ENCODE results near the gene MAPK8IP3. TPM values are rescaled to one million over a fixed set of nuclear protein-coding genes. Genes with fewer than 3 reads are reported as not detected.

MAPK8IP3 gene, protein sequence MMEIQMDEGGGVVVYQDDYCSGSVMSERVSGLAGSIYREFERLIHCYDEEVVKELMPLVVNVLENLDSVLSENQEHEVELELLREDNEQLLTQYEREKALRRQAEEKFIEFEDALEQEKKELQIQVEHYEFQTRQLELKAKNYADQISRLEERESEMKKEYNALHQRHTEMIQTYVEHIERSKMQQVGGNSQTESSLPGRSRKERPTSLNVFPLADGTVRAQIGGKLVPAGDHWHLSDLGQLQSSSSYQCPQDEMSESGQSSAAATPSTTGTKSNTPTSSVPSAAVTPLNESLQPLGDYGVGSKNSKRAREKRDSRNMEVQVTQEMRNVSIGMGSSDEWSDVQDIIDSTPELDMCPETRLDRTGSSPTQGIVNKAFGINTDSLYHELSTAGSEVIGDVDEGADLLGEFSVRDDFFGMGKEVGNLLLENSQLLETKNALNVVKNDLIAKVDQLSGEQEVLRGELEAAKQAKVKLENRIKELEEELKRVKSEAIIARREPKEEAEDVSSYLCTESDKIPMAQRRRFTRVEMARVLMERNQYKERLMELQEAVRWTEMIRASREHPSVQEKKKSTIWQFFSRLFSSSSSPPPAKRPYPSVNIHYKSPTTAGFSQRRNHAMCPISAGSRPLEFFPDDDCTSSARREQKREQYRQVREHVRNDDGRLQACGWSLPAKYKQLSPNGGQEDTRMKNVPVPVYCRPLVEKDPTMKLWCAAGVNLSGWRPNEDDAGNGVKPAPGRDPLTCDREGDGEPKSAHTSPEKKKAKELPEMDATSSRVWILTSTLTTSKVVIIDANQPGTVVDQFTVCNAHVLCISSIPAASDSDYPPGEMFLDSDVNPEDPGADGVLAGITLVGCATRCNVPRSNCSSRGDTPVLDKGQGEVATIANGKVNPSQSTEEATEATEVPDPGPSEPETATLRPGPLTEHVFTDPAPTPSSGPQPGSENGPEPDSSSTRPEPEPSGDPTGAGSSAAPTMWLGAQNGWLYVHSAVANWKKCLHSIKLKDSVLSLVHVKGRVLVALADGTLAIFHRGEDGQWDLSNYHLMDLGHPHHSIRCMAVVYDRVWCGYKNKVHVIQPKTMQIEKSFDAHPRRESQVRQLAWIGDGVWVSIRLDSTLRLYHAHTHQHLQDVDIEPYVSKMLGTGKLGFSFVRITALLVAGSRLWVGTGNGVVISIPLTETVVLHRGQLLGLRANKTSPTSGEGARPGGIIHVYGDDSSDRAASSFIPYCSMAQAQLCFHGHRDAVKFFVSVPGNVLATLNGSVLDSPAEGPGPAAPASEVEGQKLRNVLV (N-terminal part only)
- 84.5 TPM for total RNA-seq

DNA sequence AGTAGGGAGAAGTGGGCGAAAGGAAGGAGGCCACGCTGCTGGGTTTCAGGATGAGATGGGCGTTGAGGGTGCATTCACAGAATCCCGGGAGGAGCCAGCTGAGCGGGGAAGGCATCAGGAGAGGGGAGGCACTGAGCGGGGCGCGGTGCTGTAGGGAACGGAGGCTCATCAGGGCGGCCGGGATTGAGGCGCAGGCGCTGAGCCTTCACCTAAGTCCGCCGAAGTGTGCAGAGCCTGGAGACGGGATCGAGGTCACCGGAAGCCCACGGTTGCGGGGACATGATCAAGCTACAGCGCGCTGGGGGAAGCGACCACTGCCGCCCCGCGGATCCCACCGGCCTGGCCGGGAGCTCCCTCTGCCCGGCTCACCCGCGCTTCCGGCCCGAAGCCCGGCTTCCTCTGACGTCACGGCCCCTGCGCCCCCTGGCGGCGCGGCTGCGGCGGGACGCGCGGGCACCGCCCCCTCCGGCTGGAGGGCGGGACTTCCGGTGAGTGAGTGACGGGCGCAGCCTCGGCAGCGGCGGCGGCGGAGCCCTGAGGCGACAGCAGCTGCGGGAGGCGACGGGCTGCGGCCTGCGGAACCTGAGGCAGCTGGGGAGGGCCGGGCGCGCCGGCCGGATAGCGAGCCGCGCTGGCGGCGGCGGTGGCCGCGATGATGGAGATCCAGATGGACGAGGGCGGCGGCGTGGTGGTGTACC is at the start of gene MAPK8IP3:
MAPK8IP3 (plus strand) TSS at position 508 of the 698 bp plus-strand sequence; CDS start at position 653, 145 bp downstream.
- DNase-seq, result peak; percentile 88

DNA sequence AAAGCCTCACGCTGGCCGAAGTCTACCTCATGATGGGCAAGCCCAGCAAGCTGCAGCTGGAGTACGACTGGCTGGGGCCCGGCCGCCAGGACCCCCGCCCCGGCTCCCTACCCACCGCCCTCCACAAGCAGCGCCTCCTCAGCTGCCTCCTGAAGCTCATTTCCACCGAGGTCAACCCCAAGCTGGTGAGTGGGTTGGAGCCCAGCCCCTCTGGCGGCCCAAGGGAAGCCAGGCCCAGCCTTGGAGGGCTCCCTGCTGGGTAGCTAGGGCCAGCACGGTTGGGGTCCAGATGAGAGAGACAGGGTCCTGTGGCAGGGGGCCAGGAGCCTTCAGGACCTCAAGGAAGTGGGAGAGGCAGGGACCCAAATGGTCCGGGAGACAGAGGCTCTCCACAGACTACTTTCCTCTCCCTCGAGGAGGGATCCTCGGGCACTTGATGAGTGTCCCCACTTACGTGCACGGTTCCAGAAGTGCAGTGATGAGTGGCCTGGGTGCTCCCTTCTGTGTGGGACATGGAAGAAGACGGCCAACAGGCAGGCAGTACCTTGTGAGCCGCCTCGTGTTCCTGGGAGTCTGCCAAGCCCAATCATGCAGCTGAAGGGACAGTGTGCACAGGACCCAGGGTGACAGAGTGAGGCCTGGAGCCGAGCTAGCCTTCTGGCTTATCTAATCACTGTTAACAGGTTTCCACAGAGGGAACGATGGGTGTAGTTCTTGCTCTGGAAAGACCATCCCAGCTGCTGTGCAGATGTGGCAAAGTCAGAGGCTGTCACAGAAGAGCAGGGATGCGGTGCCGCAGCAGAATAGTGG is 49.0 kb upstream of the MAPK8IP3 start:
- DNase-seq, result no peak

DNA sequence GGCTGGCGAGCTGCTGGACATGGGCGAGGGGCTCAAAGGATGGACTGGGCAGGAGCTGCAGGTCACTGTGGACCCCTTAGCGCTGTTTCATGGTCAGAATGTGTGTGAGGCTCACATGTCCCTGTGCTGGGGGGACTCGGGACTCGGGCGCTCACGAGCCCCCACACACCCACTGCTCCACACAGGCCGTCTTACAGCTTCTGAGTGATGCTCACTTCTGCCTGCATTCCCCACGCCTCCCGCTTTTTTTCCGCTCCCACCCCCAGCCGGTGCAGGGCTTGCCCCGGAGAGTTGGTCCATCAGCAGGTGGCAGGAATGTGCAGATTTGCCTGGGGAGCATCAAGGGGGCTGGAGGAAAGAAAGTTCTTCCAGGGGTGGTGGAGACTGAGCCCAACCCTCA is 48.2 kb upstream of the MAPK8IP3 start:
- DNase-seq, result no peak

DNA sequence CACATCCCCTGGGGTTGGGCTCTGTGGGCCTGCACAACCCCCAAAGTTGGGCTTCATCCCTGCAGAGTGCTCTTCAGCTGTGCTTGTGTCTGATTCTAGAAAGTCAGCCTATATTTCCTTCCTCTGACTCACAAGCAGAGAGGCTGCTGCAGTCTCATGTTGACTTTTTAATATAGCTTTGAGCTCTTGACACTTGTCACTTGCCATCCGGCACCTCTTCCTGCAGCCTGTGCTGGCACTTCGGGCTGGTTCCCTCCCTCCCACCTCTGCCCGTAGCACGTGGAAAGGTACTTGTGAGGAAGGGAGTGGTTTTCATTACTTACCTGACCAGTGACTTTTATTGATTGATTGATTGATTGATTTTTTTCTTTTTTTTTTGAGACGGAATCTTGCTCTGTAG is 47.0 kb upstream of the MAPK8IP3 start:
- DNase-seq, result no peak

DNA sequence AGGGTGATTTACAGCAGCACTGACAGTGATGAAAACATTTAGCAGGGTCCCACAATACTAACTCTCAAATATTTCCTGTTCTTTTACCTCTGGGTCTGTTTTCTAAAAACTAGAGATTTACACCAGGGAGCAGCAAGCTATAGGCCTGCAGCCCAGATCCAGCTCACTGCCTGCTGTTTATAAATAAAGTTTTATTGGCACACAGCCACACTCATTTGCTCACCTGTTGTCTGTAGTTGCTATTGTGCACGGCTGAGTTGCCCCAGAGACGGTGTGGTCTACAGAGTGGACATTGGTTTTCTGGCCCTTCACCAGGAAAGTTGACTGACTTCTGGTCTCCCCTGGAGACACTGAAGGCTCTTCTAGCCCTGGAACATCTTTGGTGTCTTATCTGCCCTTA is 44.2 kb upstream of the MAPK8IP3 start:
- DNase-seq, result no peak

DNA sequence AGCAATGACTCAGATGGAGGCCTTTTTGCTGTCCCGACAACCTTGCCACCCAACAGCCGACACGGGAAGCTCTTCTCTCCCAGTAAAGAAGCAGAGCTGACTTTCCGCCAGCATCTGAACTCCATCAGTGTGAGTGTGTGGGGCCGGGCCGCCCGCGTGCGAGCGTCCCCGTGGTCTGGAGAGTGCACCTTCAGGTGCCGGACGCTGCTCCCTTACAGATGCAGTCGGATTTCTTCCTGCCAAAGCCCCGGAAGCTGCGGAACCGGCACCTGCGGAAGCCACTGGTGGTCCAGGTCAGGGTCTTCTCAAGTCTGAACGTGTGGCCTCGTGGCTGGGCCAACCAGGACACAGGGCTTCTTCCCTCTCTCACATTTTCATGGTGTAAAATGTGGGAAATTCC is 43.5 kb upstream of the MAPK8IP3 start:
- DNase-seq, result no peak

DNA sequence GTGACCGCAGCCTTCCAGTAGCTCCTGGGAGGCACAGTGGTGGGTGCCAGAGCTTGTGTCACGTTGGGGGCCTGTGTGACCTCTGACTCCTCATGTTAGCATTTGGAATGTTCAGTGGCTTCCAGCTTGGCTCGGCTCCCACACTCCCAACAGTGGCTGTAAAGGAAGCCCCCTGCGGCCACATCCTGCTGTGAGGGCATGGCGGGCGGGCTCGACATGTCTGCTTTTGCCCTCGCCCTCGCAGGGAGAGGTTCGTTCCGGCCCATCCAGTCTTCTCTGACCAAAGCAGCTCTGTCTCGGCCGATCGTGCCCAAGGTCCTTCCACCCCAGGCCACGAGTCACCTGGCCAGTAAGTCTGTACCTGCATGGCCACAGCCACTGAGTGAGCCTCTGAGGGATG is 40.2 kb upstream of the MAPK8IP3 start:
- no peak for DNase-seq

DNA sequence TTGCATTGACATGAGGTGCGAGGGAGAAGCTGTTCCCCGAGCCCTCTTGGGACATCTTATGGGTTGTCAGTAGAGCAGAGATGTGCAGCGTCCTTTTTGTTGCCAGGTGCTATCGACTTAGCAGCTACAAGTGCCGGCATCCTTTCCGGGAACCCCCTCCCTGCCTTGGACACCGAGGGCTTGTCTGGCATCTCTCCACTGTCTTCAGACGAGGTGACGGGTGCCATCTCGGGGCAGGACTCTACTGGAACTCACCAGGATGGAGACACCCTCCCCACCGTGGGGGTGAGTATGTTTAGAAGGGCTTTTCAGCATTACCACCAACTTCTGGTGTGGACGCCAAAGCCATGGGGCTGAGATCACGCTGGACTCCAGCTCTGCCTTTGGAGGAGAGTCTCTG is 39.7 kb upstream of the MAPK8IP3 start:
- DNase-seq, result no peak

DNA sequence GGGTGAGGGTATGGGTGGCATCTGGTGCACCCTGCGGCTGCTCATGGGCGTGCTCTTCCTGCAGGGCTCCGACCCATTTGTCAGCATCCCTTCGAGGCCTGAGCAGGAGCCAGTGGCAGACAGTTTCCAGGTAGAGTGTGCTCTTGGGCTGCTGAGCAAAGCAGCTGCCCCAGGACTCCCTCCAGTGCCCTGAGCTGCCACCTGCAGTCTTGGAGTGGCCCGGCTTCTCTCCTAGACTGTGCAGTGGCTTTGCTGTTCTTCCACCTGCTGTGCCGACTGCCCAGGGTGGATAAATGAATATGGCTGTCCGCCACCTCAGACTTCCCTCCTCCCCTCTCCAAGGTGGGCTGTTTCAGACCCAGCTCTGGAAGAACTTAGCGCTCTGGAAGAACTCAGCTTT is 38.7 kb upstream of the MAPK8IP3 start:
- no peak for DNase-seq

DNA sequence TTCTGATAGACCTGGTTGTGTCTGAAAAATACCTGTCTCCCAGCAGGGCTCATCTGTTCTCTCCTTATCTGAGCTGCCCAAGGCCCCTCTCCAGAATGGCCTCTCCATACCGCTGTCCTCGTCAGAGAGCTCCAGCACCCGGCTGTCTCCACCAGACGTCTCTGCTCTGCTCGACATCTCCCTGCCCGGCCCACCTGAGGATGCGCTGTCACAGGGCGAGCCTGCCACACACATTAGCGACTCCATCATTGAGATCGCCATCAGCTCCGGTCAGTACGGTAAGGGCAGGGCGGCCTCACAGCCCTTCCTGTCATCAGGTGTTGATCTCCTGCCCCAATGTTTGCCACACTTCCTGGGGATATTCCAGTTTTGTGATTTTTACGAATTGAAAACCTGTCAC is 38.1 kb upstream of the MAPK8IP3 start:
- no peak for DNase-seq

DNA sequence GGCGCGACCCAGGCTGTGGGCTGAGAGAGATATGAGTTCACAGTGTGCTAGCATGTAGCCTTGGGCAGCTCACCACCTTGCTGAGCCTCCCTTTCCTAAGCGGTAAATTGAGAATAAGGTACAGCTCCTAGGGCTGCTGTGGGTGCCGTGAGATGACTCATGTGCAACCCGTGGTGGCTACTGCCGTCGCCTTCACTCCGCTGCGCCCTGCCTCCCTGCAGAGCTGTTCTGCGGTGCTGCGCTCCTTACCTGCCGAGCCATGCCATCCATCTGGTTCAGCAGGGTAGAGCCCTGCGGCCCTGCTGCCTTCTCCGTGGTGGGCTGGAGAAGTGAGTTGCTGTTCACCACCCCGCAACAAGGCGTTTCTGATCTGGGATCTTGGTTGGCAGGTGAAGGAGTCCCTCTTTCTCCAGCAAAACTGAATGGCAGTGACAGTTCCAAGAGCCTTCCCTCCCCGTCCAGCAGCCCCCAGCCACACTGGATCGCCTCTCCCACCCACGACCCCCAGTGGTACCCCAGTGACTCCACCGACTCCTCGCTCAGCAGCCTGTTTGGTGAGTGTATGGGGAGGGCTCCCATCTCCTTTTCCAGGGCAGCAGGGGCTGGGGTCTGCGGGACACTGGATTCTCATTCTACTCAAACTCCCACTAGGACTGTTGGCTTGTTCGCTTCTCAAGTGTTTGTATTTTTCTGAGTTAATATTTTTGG is 37.2 kb upstream of the MAPK8IP3 start:
- DNase-seq, result no peak

DNA sequence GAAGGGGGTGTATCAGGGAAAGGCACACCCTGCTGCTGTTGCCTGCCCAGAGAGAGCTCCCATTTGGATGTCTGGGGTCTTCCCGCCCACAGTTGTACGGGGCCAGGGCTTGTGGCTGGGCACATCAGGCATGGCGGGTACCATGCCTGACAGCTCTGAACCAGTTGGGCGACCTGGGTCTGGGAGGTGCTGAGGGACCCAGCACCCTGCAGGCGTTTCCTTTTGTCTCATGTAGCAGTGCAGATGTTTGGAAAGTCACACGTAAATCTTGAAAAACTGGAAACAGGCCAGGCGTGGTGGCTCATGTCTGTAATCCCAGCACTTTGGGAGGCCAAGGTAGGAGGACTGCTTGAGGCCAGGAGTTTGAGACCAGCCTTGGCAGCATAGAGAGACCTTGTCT is 36.3 kb upstream of the MAPK8IP3 start:
- no peak for DNase-seq

DNA sequence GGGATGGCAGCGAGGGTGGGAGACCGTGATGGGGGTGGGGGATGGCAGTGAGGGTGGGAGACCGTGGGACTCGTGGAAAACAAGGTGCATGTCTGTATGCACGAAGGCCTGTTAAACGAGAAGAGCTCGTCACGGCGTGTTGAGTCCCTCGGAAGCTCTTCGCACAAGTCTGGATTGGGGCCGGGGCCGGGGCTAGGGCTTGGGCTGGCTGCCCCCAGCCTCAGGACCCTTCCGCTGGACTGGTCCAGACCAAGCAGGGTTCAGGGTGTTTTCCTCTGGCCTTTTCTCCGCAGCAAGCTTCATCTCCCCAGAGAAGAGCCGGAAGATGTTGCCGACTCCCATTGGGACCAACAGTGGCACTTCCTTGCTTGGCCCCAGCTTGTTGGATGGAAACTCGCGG is 35.6 kb upstream of the MAPK8IP3 start:
- DNase-seq, result no peak

DNA sequence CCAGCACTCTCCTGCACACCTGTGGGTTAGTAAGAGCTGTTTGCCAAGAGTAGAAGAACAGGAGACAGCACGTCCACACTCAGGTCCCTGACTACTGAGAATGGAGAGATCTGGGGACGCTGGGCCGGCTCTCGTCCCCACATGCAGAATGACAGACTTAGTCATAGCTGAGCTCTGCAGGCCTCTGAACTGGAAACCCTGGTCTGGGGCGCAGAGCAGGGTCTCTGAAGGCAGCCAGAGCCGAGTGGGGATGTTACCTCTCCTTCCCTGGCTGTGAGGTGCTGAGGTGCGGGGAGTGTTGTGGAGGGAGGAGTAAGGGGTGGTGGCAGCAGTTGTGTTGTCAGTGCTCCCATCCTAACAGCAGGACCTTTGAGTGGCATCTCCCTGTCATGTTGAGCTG is 35.1 kb upstream of the MAPK8IP3 start:
- no peak for DNase-seq

DNA sequence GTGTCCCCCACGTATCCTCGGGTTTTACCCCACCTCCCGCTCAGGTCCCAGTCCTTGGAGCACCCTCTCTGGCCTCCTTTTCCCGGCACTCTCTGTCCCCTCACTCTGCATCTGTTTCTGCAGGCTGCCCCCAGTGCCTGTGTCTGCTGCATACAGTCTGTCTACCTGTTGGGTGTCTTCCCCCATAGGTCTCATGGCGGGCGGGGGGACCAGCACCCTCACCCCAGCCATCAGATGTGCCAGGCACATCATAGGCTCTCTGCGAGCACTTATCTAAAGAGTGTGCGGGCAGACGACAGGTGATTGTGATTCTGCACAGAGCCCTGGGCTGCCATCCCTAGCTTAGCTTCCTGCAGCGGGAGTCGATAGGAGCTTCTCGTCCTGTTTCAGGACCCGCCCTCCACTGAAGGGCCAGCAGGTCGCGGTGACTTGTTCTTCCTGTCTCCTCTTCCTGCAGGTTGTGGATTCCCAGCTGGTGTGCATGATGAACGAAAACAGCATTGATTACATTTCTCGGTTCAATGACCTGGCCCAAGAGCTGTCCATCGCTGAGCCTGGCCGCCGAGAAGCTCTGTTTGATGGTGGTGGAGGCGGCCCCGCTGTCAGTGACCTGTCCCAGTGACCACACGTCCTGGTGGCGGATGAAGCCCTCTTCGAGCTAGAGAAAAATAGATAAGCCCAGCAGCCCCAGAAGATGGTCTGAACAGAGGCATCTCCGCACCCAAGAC is 32.4 kb upstream of the MAPK8IP3 start:
- DNase-seq, result no peak

DNA sequence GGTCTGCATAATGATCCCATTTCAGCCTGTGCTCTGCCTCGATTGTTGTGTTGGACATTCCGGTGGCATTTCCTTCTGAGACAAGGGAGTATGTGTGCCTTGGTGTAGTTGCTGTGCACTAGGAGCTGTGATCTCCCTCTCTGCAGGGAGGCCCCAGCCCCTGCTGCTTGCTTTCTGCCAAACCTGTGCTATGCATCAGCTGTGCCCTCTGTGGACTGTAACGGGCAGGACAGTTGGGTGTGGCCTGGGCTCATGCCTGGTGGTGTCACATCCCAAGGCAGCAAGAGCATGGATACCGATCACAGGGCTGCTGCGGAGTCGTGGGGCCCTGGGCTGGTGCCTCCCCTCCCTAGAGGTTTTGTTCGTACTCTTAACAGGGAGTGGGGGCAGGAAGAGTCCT is 31.7 kb upstream of the MAPK8IP3 start:
- DNase-seq, result no peak

DNA sequence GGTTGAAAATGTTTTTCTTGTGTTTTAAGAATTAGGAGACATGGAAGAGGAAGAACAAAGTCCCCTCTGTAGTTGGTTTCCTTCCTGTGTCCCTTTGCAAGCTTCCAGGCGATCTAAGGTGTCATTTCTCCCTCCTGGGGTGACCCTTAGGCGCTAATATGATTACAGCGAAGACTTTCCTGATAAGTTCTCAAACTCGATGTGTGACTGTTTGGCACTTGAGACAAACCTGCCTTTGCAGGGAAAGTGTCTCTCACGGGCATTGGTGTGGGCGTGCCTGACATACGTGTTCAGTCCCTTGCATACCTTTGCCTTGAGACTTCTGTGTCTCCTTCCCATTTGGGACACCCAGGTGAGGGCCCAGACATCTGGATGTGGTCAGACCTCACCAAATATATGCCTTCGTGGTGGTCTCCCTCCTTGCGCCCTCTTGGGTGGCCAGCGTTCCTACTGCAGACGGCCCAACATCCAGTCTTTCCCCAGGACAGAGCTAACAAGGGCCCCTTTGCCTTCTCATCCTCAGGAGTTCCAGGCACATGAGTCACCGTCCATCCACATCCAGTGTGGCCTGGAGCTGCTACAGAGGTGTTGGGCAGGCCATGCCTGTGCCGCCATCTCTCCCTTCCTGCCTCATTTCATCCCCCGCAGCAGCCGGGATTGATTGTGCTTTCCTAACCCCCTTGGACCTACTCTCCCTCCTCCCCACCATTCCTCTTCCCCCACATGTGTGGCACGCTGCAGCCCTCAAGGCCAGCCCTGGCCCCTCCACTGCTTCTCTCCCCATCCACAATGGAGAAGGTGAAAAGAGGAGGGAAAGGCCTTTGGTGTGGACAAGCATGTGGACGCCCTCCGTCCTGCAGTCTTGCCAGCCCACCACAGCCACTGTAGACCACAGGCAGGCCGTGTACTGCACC is 31.0 kb upstream of the MAPK8IP3 start:
- DNase-seq, result no peak

DNA sequence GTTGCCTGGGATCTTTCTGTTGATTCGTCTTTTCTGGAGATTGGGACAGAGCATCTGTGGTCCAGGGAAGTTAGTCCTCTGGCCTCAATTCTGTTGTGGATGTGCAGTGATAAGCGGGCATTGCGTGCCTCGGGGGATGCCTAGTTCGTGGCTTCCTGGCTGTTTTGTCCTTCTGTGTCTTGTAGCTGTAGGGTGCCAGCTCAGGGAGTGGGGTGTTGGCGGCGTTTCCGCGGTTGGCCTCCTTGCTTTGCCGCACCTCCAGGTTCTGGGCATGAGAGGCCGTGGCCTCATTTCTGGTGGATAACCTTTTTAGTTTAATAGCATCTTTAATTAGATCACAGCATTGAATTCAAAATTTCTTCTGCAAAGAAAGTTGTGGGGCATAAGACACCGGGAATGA is 29.3 kb upstream of the MAPK8IP3 start:
- DNase-seq, result no peak

DNA sequence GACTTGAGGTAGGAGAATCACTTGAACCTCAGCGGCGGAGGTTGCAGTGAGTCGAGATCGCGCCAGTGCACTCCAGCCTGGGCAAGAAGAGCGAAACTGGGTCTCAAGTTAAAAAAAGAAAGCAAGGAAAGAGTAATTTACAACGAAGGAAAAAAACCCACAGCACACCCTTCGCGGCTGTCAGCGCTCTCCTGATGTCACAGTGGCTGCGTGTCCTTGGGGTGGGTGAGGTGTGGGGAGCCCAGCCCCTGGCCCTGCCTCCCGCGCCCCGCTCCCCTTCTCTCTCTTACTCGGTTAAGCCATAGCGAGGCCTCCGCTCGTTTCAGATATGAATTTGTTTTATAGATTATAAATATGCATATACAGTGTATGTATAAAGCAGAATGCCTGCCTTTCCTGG is 28.7 kb upstream of the MAPK8IP3 start:
- DNase-seq, result no peak
